ENCODE measurements around the gene RBM14.
A peak's percentile ranks its signal among the peaks of the same experiment; 100 is the strongest.
"Not testable (repeated sequence)": the region's sequence is repeated elsewhere in the genome, so short reads cannot be mapped to it uniquely, and the experiment has no call there.

The RBM14 gene

GRCh38 chr11:66638177-66639065 is 22.0 kb downstream of the RBM14 start, which contains the start of gene RBM4:
RBM4 (plus strand) TSS chr11:66638703; CDS start chr11:66639712, 1,009 bp downstream.
- DNase-seq, result peak; percentile 99

DNA sequence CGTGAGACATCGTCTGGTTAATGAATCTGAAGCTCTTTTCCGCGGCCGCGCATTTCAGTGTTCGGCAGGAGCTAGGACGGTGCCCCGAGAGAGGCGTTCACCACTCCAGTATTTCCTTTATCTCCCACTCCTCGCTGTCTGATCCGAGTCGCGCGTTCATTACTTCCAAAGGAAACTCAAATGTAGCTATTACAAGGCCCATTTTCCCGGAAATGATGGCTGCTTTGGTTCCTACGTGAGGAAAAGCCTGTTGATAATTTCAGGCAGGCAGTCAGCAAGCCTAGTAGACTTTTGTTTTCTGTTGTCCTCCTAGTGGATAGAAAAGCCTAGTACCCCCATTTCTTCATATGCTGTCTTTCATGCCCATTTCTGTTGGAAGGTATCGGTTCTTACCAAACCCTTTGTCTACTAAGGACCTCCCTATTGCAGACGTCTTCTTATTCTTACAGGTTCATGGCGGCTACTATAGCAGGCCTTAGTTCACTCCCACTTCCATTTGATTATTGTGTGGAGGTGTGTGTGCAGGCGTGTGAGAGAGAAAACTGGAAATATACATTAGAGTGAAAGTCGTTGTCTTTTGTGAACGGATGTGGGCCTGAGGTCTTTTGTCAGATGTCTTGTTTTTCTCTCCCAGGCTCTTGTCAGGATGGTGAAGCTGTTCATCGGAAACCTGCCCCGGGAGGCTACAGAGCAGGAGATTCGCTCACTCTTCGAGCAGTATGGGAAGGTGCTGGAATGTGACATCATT is 22.8 kb downstream of the RBM14 start:
- peak; percentile 29 for DNase-seq

DNA sequence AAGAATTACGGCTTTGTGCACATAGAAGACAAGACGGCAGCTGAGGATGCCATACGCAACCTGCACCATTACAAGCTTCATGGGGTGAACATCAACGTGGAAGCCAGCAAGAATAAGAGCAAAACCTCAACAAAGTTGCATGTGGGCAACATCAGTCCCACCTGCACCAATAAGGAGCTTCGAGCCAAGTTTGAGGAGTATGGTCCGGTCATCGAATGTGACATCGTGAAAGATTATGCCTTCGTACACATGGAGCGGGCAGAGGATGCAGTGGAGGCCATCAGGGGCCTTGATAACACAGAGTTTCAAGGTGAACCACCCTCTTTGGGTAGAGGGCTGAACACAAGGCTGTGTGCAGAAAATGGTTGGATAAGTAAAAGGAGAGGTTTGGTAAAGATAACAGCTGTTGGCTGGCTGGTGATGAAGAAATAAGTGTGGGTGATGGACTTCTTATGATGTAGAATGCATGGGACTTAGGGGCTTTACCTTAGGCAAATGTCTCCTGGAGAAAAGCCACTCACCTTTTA is 23.4 kb downstream of the RBM14 start:
- DNase-seq, result not testable (repeated sequence)

DNA sequence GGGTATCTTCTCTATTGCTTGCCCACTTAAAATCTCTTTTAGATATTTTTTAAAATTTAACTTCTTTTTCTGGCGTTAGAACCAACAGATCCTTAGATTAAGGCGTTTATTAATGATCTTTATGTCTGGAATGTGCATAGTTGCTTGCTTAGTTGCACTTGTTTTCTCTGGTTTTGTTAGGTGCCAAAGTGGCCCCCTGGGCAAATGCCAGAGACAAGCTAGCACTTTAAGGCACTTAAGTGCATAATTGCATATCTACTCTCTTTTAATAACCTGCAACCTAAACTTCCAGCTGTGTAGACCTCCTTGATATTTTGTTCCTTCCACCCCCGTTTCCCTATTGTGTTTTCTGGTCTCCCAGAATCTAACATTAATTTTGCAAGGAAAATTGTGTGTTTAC is 25.4 kb downstream of the RBM14 start:
- no peak for DNase-seq

DNA sequence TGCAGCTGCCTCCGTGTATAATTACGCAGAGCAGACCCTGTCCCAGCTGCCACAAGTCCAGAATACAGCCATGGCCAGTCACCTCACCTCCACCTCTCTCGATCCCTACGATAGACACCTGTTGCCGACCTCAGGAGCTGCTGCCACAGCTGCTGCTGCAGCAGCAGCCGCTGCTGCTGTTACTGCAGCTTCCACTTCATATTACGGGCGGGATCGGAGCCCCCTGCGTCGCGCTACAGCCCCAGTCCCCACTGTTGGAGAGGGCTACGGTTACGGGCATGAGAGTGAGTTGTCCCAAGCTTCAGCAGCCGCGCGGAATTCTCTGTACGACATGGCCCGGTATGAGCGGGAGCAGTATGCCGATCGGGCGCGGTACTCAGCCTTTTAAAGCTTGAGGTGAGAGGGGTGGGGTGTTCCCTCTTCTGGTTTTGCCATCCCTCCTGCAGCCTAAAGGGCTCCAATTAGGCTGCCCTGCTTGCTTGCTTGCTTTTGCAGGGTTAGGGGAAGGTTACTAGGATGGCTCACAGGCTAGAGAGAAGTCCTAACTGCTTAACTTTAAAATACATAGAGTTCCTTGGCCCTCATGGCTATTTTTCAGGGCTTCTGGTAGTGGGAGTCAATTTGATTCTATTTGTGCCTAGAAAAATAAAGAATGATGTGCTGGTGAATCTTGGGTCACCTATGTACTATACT is 27.5 kb downstream of the RBM14 start:
- DNase-seq, result no peak

DNA sequence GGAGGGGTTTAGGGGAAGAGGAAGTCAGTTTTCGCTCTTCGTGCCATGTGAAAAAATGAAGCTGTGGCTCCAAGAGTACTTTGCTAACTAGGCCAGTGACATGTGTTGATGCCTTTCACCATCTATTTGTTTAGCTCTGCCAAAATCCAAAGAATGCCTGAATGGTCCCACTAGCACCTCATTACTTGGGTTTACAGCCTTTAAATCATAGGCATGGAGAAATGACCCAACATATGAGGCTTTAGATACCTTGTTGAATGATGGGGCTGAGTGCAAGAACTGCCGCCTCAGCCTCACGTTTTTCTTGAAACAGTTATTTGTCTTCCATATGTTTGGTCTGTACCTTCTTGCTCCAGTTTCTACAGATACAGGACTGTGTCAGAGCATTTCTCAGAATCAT is 30.4 kb downstream of the RBM14 start:
- DNase-seq, result no peak

- DNase-seq, result no peak
Observed at GRCh38 chr11:66649903-66650302, 33.5 kb downstream of the RBM14 start.

GRCh38 chr11:66651016-66651415 is 34.6 kb downstream of the RBM14 start:
- DNase-seq, result no peak

GRCh38 chr11:66652651-66653050 is 36.2 kb downstream of the RBM14 start:
- DNase-seq, result no peak

- no peak for DNase-seq
Observed at GRCh38 chr11:66653123-66653522, 36.7 kb downstream of the RBM14 start.

DNA sequence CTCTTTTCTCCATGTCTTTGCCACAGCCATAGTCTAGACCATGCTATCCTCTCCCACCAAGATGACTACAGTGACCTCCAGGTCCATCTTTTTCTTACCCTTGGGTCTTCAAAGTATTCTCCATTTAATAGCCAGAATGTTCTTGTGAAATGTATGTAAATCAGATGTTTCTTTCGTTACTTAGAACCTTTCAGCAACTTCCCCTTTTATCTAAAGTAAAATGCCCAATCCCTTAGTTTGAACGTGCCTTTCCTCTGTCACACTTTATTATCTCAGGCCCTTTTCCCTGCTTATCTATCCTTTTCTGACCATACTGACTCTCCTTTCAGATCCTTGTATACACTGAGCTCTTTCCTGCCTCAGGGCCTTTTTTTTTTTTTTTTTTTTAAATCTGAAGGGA is 43.3 kb downstream of the RBM14 start:
- DNase-seq, result no peak

GRCh38 chr11:66663741-66664296 is 47.4 kb downstream of the RBM14 start:
- DNase-seq, result no peak

DNA sequence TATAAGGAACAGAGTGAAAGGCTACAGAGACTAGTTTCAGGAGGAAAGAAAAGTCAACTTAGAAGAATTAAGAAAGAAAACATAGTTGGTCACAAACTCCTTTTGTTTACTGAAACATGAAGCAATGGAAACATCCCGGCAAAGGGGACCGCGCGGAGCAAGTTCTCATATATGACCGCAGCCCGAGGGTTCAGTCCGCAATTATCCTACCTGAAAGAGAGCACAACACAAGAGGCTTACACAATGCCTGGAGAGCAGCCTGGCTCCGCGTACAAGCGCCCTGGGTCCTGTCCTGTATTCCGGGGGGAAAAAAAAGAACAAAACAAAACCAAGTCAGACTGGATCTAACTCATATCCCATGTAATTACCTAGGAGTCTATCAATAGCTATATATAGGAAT is 48.9 kb downstream of the RBM14 start:
- DNase-seq, result no peak

DNA sequence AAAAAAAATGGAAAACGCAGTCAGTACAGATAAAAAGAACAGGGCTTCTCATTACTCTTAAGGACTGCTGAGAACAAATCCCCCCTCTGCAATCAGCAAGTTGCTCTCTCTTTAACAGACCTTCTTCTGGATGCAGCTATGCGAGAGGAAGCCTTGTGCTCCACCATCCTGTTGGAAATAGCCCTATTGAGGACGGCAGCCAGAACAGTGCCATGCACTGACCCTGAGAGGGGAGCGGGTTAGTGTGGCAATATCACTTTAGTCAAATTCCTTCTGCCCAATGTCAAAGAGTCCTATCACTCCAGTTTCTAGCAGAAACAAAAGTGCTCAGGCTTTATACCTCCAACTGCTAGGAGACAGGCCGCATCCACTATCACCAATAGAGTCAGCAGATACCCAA is 54.4 kb downstream of the RBM14 start:
- no peak for DNase-seq

DNA sequence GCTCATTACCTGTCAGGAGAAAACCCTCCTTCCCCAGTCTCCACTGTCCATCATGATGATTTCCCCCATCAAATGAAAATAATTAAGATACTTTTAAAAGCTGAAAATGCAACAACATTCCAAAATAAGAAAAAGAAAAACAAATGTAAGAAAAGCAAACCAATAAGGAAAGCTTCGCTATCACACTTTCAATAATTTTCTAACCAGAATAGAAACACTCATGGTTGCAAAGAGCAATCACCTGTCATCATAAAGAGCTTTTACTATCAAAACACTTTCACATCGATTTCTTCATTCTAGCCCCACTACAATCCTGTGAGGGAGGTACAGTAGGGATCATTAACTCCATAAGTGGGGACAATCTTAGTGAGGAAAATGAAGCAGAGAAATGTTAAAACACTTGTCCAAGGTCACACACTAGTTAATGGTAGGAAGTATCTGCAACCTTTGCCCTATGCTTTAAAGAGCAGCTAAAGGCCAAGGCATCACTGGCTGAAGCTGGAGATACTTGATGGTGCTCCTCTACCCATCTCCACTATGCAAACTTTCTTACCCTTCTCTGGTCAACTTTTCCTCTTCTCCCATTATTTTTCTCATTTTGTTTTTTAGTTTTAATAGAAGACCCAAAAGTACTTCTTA is 58.7 kb downstream of the RBM14 start:
- DNase-seq, result no peak

DNA sequence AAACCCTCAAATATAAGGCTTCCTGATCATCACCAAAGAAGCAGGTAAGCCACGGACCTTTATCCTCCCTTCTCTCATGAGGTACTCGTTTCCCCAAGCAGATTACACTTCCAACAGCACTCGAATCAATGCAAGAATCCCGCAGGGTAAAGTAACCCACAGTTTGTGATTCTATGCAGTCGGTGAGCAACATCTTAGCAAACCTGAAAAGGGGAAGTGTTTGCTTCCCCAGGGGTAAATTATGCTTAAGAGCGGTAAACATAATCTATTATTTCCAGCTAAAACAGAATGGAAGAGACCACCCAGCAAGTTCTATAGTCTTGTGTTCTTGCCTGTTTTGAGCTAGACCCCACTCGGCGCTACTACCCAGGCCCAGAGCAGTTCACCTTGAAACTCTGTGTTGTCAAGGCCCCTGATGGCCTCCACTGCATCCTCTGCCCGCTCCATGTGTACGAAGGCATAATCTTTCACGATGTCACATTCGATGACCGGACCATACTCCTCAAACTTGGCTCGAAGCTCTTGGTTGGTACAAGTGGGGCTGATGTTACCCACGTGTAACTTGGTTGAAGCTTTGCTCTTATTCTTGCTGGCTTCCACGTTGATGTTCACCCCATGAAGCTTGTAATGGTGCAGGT is 60.0 kb downstream of the RBM14 start:
- DNase-seq, result no peak

All from activated CD4-positive, alpha-beta T cell treated with anti-CD3 and anti-CD28 coated beads, Interleukin-2, Interleukin-6, amounts not matched to agents 100 ng/mL and 50 ng/mL, durations not matched to agents 16 hours and 8 hours (primary cell).